Effector memory CD8-positive, alpha-beta T cell (primary cell): ENCODE measurements around the gene AQP7.
"Not testable (repeated sequence)": the region's sequence is repeated elsewhere in the genome, so short reads cannot be mapped to it uniquely, and the experiment has no call there.

Source experiments
- ATAC-seq: fragments of 150-1000 bp; cut with Tn5 transposase; replicated peaks from 2 replicates; pipeline ENCODE4 v1.10.0; 2021; ENCODE audit warnings: mild to moderate bottlenecking, moderate library complexity
- DNase-seq, 3 experiments: peaks; one replicate each; pipeline ENCODE4 v3.0.0; 2021
- H3K27ac Mint-ChIP-seq, 2 donors: one replicate each; pipeline ENCODE4 v1.8.0; 2022; ENCODE audit warnings: mild to moderate bottlenecking in 2 of 2, mixed read lengths in 2 of 2, moderate library complexity in 2 of 2
- H3K27me3 Mint-ChIP-seq, 2 donors: one replicate each; pipeline ENCODE4 v1.8.0; 2022; ENCODE audit warnings: mixed read lengths in 2 of 2
- H3K36me3 Mint-ChIP-seq: one replicate; pipeline ENCODE4 v1.8.0; 2022; ENCODE audit warnings: mild to moderate bottlenecking, moderate library complexity, mixed read lengths; ENCODE audit not compliant: insufficient read depth
- H3K4me1 Mint-ChIP-seq, 2 donors: one replicate each; pipeline ENCODE4 v1.8.0; 2022; ENCODE audit warnings: low read depth in 2 of 2, mixed read lengths in 2 of 2
- H3K4me3 Mint-ChIP-seq, 2 donors: one replicate each; pipeline ENCODE4 v1.8.0; 2022; ENCODE audit warnings: mild to moderate bottlenecking in 2 of 2, mixed read lengths in 2 of 2, moderate library complexity in 2 of 2
- H3K9me3 Mint-ChIP-seq, 2 donors: one replicate each; pipeline ENCODE4 v1.8.0; 2022; ENCODE audit warnings: mixed read lengths in 2 of 2

The AQP7 gene

GRCh38 chr9:33382397-33382796 lies 20.0 kb downstream of the AQP7 start:
- not testable (repeated sequence) for H3K27me3 Mint-ChIP-seq, ATAC-seq, H3K36me3 Mint-ChIP-seq, H3K27ac Mint-ChIP-seq, H3K4me1 Mint-ChIP-seq, DNase-seq, H3K4me3 Mint-ChIP-seq, H3K9me3 Mint-ChIP-seq

- Mint-ChIP-seq H3K27me3 (no peaks in the 10 kb centered on the region), H3K4me1 (no peaks in the 10 kb centered on the region), H3K36me3 (peaks cover 6% of the 10 kb centered on the region), H3K27ac (no peak overlapping the region), H3K4me3 (no peak overlapping the region), H3K9me3 (no peaks in the 10 kb centered on the region)
- DNase-seq (no peak), ATAC-seq (no peak)
These were observed 21.1 kb downstream of the AQP7 start for GRCh38 chr9:33381231-33381791.

- DNase-seq (no peak), ATAC-seq (no peak)
- Mint-ChIP-seq H3K4me3 (no peak overlapping the region), H3K4me1 (no peaks in the 10 kb centered on the region), H3K27ac (no peak overlapping the region), H3K27me3 (no peaks in the 10 kb centered on the region), H3K36me3 (peaks cover 6% of the 10 kb centered on the region), H3K9me3 (no peaks in the 10 kb centered on the region)
These were observed 21.8 kb downstream of the AQP7 start for GRCh38 chr9:33380390-33381094.

- H3K9me3 Mint-ChIP-seq: no peaks in the 10 kb centered on the region
These were observed 22.5 kb downstream of the AQP7 start for GRCh38 chr9:33379666-33380389.

GRCh38 chr9:33378121-33378795 lies 24.1 kb downstream of the AQP7 start:
- no peaks in the 10 kb centered on the region for H3K9me3 Mint-ChIP-seq
- no peaks in the 10 kb centered on the region for H3K27me3 Mint-ChIP-seq
- H3K36me3 Mint-ChIP-seq: peaks cover 6% of the 10 kb centered on the region
- no peak overlapping the region for H3K27ac Mint-ChIP-seq
- no peak for DNase-seq
- H3K4me3 Mint-ChIP-seq: no peak overlapping the region
- ATAC-seq: no peak
- no peaks in the 10 kb centered on the region for H3K4me1 Mint-ChIP-seq

More at GRCh38 chr9:33379666-33380389, 22.5 kb downstream of the AQP7 start:
- no peak overlapping the region for H3K4me3 Mint-ChIP-seq
- H3K27me3 Mint-ChIP-seq: no peaks in the 10 kb centered on the region
- H3K27ac Mint-ChIP-seq: no peak overlapping the region
- DNase-seq (no peak), ATAC-seq (no peak)
- H3K4me1 Mint-ChIP-seq: no peaks in the 10 kb centered on the region
- peaks cover 6% of the 10 kb centered on the region for H3K36me3 Mint-ChIP-seq

- no peaks in the 10 kb centered on the region for H3K9me3 Mint-ChIP-seq
- peaks cover 6% of the 10 kb centered on the region for H3K36me3 Mint-ChIP-seq
- DNase-seq (no peak), ATAC-seq (no peak)
- H3K4me1 Mint-ChIP-seq: no peaks in the 10 kb centered on the region
- no peak overlapping the region for H3K4me3 Mint-ChIP-seq
- H3K27me3 Mint-ChIP-seq: no peaks in the 10 kb centered on the region
- no peak overlapping the region for H3K27ac Mint-ChIP-seq
These were observed 25.2 kb downstream of the AQP7 start for GRCh38 chr9:33377089-33377715.

- Mint-ChIP-seq H3K36me3 (peaks cover 6% of the 10 kb centered on the region), H3K27me3 (no peaks in the 10 kb centered on the region), H3K4me3 (no peak overlapping the region), H3K4me1 (no peaks in the 10 kb centered on the region), H3K9me3 (no peaks in the 10 kb centered on the region), H3K27ac (peak overlapping the region in 1 of 2 donors; percentile 42)
- no peak for ATAC-seq
- no peak for DNase-seq
These were observed 26.5 kb downstream of the AQP7 start for GRCh38 chr9:33375841-33376321.

GRCh38 chr9:33375238-33375840 lies 27.0 kb downstream of the AQP7 start:
- Mint-ChIP-seq H3K4me1 (no peaks in the 10 kb centered on the region), H3K27ac (peak overlapping the region in 1 of 2 donors; percentile 33), H3K27me3 (no peaks in the 10 kb centered on the region), H3K36me3 (peaks cover 12% of the 10 kb centered on the region), H3K4me3 (no peak overlapping the region), H3K9me3 (no peaks in the 10 kb centered on the region)
- ATAC-seq: peak; percentile 14
- no peak for DNase-seq

- no peak overlapping the region for H3K4me3 Mint-ChIP-seq
- peaks cover 18% of the 10 kb centered on the region for H3K36me3 Mint-ChIP-seq
- DNase-seq: peak; percentile 58 to 60 (median 58)
- ATAC-seq: peak; percentile 92
- H3K27ac Mint-ChIP-seq: peak overlapping the region in 1 of 2 donors; percentile 33
- no peaks in the 10 kb centered on the region for H3K9me3 Mint-ChIP-seq
- H3K4me1 Mint-ChIP-seq: no peaks in the 10 kb centered on the region
- no peaks in the 10 kb centered on the region for H3K27me3 Mint-ChIP-seq
These were observed 27.6 kb downstream of the AQP7 start for GRCh38 chr9:33374634-33375237.

GRCh38 chr9:33374190-33374589 lies 28.2 kb downstream of the AQP7 start:
- DNase-seq: no peak
- no peak for ATAC-seq
- H3K4me1 Mint-ChIP-seq: no peaks in the 10 kb centered on the region
- H3K4me3 Mint-ChIP-seq: no peak overlapping the region
- no peaks in the 10 kb centered on the region for H3K9me3 Mint-ChIP-seq
- no peaks in the 10 kb centered on the region for H3K27me3 Mint-ChIP-seq
- no peak overlapping the region for H3K27ac Mint-ChIP-seq
- peaks cover 23% of the 10 kb centered on the region for H3K36me3 Mint-ChIP-seq

- ATAC-seq: no peak
- DNase-seq: no peak
- Mint-ChIP-seq H3K27ac (no peak overlapping the region), H3K4me3 (no peak overlapping the region), H3K4me1 (no peaks in the 10 kb centered on the region), H3K36me3 (peaks cover 32% of the 10 kb centered on the region), H3K9me3 (no peaks in the 10 kb centered on the region), H3K27me3 (no peaks in the 10 kb centered on the region)
These were observed 29.5 kb downstream of the AQP7 start for GRCh38 chr9:33372900-33373299.

- H3K4me3 Mint-ChIP-seq: no peak overlapping the region
- H3K4me1 Mint-ChIP-seq: no peaks in the 10 kb centered on the region
- DNase-seq (no peak), ATAC-seq (no peak)
- no peaks in the 10 kb centered on the region for H3K27me3 Mint-ChIP-seq
- H3K36me3 Mint-ChIP-seq: peaks cover 61% of the 10 kb centered on the region
- H3K9me3 Mint-ChIP-seq: no peaks in the 10 kb centered on the region
- H3K27ac Mint-ChIP-seq: peak overlapping the region in 1 of 2 donors; percentile 49
These were observed 35.3 kb downstream of the AQP7 start for GRCh38 chr9:33366979-33367480.
